Ishikawa (cell line): ENCODE results near the gene AGPAT4.

ENCODE experiments used
- EGR1 ChIP-seq: IDR thresholded peaks from 2 replicates; pipeline ENCODE4 v1.6.1; 2012
- FOXM1 ChIP-seq: IDR thresholded peaks from 2 replicates; pipeline ENCODE4 v1.6.1; 2012; ENCODE audit warnings: low read depth, borderline replicate concordance
- MAX ChIP-seq: IDR thresholded peaks from 2 replicates; pipeline ENCODE4 v1.6.1; 2012

GRCh38 chr6:161109366-161109765 is 164.5 kb downstream of the AGPAT4 start:
- TF ChIP-seq FOXM1 (no peak), MAX (no peak), EGR1 (no peak)
